ENCODE data around the gene GCAT. TPM values are rescaled to one million over a fixed set of nuclear protein-coding genes. Genes with fewer than 3 reads are reported as not detected.

GCAT gene
- total and polyA plus RNA-seq, 2 of the 4 experiments (the other 2 are of a cell fraction): 20.6 to 32.3 TPM

DNA sequence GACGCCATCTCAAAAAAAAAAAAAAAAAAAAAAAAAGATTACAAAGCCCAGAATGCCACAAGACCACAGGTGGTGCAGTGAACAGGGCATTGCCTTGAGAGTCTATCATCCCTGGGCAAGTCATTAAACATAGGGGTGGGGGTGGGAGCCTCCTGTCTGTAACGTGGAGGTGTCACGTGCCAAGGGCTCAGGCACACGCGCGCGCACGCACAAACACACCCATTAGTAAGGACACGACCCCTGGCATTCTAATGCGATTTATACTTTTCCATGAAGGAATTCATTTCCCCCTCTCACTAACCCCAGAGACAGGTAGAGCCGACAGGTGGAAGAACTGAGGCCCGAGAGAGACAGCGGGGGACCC is 5.8 kb upstream of the GCAT start:
- Histone ChIP-seq H3K27ac (ENCODE audit: insufficient read depth, low read length) (no peak overlapping the region), H3K9me1 (ENCODE audit: insufficient read depth, low read length) (peaks cover 5% of the 10 kb centered on the region; the same call in 1 of the 2 replicates), H3K23ac (ENCODE audit: low read depth, low read length) (no peak overlapping the region), H3K4ac (ENCODE audit: low read depth, low read length) (no peak overlapping the region; the same call in 1 of the 2 replicates), H2AK9ac (replicated peaks; ENCODE audit: low read depth, low read length, poor library complexity) (peak overlapping the region; percentile 90), H3K9me3 (ENCODE audit: control insufficient read depth, insufficient read depth, low read length) (no peaks in the 10 kb centered on the region), H3K27me3 (ENCODE audit: control insufficient read depth, insufficient read depth, low read length) (no peaks in the 10 kb centered on the region), H3K18ac (ENCODE audit: low read depth, low read length) (no peak overlapping the region), H2BK15ac (ENCODE audit: low read depth, low read length) (no peak overlapping the region), H3K14ac (replicated peaks; ENCODE audit: low read depth, low read length) (no peak overlapping the region), H3K79me1 (ENCODE audit: low read depth in 1 of 2, low read length in 2 of 2) (peaks cover 10 to 16% of the 10 kb centered on the region in 2 experiments; a peak in 3 of 4 replicates), H3K4me2 (ENCODE audit: low read depth, low read length) (peak overlapping the region; percentile 67), H4K91ac (ENCODE audit: insufficient read depth, low read depth, low read length) (no peak overlapping the region), H2AFZ (replicated peaks; ENCODE audit: low read length, poor library complexity) (peak overlapping the region; percentile 97), H3K9ac (ENCODE audit: low read depth, low read length) (no peak overlapping the region; the same call in 1 of the 2 replicates), H3K36me3 (ENCODE audit: control insufficient read depth, insufficient read depth, low read length) (no peaks in the 10 kb centered on the region), H3K56ac (ENCODE audit: extremely low read depth, insufficient read depth, low read length) (no peak overlapping the region), H2BK120ac (ENCODE audit: low read depth, low read length) (no peak overlapping the region; the same call in 1 of the 2 replicates), H2BK5ac (ENCODE audit: low read depth, low read length, poor library complexity, severe bottlenecking) (no peak overlapping the region), H3K4me3 (ENCODE audit: insufficient read depth, low read depth, low read length) (peak overlapping the region; percentile 56), H4K5ac (ENCODE audit: low read depth, low read length) (no peak overlapping the region), H4K20me1 (ENCODE audit: insufficient read depth, low read length) (0 out of 2 replicates have a peak, but pooled peaks cover 5% of the 10 kb centered on the region), H3K4me1 (ENCODE audit: control insufficient read depth, insufficient read depth, low read length) (peaks cover 12% of the 10 kb centered on the region), H2BK20ac (ENCODE audit: low read depth, low read length) (peak overlapping the region; percentile 50; the same call in 1 of the 2 replicates), H4K8ac (ENCODE audit: low read depth in 2 of 2, low read length in 2 of 2) (peak overlapping the region; percentile 57 to 71; a peak in 2 of 4 replicates), H2AK5ac (ENCODE audit: low read depth, low read length) (peak overlapping the region; percentile 68; the same call in 1 of the 2 replicates)
- in situ Hi-C loops (cut with MboI; ENCODE audit: low sequenced_read_pairs) (no loop called here), intact Hi-C loops (cut with micrococcal nuclease) (no loop called here), dilution Hi-C loops (cut with HindIII; ENCODE audit: low sequenced_read_pairs, unreplicated experiment) (no loop called here)
- POLR2A ChIA-PET (ENCODE audit: unreplicated experiment): no interaction called here
- no CpG with 5 or more reads among the region's 13 CpGs for WGBS, 2 experiments (ENCODE audit: extremely low coverage in 2 of 2, insufficient read length in 1 of 2)
- DNase-seq (no peak), ATAC-seq (ENCODE audit: low read depth) (no peak)
- no TSS peak for BruUV-seq (replicated peaks)
- peak; percentile 77 for TF ChIP-seq BHLHE40 (IDR thresholded peaks at IDR 0.05; ENCODE audit: low read depth, low read length)
- TF ChIP-seq CEBPB (IDR thresholded peaks at IDR 0.05; ENCODE audit: low read depth, low read length): no peak
- TF ChIP-seq, protein P1, sequence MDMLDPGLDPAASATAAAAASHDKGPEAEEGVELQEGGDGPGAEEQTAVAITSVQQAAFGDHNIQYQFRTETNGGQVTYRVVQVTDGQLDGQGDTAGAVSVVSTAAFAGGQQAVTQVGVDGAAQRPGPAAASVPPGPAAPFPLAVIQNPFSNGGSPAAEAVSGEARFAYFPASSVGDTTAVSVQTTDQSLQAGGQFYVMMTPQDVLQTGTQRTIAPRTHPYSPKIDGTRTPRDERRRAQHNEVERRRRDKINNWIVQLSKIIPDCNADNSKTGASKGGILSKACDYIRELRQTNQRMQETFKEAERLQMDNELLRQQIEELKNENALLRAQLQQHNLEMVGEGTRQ (IDR thresholded peaks at IDR 0.05; ENCODE audit: low read depth, low read length): peak; percentile 66
- CTCF ChIA-PET: no interaction called here

Data from IMR-90 (cell line).